NCI-H82 treated with DMSO at 0.1 percent for 48 hours (cell line): ENCODE measurements around the gene TMEM235.
"Not testable (repeated sequence)": the region's sequence is repeated elsewhere in the genome, so short reads cannot be mapped to it uniquely, and the experiment has no call there.

Experiments used
- DNase-seq: peaks from one replicate; lab custom pipeline; 2025; ENCODE audit not compliant: unreplicated experiment; lab: John Stamatoyannopoulos, UW

The TMEM235 gene

DNA sequence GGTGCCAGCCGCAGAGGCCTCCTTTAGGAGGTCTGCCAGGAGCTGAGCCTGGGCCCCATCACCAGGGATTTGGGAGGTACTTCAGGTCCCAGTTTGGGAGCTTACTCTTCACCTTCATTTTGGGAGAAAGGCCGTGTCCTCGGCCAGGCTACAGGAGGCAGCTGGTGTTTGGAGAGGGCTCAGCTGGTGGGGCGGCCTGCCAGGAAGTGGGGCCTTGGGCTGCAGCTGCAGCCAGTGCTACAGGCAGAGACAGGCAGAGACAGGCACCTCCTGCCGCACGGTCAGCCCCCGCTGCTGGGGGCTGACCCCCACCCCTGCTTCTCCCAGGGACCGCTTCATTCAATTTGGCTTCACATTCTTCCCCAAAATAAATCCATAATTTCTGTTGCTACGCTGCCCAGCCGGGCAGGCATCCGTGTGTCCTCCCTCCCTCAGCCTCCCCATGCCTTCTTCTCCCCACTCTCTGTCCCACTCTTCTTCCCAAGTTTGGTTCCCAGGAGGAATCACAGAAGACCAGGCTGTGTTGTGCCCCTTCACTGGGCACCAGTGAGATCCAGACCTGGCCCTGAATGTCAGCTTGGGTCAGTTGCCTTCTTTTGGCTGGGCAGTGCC, 6.1 kb downstream of the TMEM235 start:
- DNase-seq = no peak

DNA sequence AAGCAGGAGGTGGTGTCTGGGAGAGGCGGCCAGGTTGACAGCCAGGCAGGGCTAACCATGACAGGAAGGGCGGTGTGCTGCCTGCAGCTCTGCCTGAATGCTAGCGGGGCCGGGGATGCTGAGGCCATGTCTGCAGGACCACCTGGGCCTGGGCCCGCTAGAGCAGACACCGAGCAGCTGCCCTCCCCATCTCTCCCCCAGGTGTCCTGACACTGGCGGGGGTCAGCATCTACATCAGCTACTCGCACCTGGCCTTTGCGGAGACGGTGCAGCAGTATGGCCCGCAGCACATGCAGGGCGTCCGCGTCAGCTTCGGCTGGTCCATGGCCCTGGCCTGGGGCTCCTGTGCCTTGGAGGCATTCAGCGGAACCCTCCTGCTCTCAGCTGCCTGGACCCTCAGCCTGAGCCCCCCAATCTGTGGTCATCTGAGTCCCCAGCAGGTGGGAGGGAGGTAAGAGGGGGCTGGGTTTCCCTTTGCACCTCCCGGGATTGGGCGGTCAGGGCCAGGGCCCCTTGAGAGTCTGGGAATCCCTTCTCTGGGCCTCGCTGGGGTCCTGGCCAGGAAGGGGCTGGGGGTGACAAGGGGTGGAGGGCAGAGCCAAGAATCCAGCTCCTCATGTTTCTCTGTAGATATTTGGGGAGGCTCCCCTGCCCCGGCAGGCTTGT, 7.5 kb downstream of the TMEM235 start:
- DNase-seq = no peak

DNA sequence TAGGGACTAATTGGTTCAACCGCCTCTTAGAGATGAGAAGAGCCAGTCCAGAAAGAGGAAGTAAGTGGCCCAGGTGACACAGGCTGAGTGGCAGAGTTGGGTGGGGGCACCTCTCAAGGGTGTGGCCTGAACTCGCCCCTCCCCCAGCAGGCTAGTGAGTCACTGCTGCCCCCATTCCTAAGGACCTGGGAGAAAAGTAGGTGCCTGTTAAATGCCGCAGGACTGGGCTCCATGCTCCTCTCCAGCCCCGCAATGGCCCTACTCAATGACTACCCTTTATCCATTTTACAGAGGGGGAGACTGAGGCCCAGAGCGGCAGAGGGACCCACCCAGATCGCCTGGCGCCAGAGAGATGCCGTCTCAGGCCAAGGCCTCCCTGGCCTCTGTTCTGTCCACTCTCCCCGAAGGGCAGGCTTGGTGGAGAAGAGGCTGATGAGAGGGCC, 8.1 kb downstream of the TMEM235 start:
- no peak for DNase-seq

DNA sequence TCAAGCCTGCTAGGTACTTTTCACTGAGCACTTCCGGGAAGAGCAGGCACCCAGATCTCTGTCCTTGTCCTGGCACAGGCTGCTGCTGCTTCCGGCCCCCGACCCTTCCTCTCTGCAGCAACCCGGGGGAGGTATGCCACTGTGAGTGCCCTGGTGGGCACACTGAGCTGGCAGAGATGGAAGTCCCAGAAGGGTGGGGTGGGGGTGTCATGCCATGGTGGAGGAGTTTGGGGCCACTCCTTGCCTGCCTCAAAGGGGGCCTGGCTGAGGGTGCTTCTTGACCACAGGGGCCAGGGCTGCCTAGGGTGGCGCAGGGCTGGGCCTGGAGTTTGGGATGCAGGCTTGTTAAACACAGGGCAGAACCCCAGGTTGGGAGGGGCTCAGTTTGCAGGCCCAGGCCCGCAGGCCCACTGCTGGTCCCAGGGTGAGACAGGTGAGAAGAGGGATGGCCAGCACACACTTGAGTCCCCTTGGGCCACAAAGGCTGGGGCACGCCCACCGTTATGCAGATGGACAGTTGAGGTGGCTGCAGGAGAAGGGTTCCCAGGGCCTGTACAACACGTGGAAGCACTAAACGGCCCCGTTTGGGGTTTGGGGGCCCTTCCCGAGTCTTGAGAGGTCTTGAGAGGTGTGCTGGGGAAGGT, 8.7 kb downstream of the TMEM235 start:
- DNase-seq = no peak

DNA sequence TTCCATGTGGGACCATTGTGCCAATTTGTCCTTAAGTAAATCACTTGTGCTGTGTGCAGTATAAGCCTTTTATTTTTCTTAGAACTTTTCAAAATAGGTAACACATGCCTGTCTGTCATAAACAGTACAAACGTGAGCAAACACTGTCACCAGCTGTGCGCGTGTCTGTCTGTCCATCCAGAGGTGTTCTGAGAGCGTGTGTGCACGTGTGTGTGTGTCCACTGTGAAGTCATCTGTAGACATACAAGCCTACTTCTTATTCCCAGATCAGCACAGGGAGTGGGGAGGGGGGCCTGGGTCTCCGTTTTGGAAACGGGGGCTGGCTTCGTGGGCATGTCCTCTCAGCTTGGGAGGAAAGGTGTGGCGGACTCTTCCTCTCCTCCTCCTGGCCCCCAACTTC, 9.4 kb downstream of the TMEM235 start:
- DNase-seq = no peak

DNA sequence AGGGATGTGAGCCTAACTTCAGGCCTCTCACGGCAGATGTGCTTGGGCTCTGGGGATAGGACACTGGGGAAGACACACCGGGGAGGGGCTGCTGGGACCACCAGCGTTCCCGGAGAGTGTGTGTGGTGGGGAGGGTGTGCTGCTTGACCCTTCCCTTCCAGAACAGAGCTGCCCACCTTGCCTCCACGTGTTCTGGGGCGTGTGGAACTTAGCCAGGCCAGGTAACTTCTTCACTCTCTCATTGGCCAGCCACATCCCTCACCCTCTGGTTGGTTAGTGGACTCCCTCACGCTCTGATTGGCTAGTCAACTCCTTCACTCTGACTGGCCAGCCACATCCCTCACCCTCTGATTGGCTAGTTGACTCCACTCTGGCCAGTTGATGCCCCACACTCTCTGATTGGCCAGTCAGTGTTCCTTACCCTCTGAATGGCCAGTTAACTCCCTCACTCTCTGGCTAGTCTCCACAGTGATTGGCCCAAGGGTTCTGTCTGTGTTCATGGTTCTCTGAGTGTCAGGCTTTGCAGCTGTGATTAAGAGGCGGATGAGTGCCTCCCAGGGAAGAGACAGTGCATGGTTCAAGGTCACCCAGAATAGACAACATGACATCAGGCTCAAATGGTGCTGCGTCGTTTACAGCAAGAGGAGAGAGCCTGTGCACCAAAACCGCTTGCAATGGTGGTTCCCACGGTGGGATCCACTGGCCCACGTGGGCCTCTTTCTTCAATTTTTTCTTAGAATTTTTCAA, 10.0 kb downstream of the TMEM235 start:
- peak; percentile 29 for DNase-seq

DNA sequence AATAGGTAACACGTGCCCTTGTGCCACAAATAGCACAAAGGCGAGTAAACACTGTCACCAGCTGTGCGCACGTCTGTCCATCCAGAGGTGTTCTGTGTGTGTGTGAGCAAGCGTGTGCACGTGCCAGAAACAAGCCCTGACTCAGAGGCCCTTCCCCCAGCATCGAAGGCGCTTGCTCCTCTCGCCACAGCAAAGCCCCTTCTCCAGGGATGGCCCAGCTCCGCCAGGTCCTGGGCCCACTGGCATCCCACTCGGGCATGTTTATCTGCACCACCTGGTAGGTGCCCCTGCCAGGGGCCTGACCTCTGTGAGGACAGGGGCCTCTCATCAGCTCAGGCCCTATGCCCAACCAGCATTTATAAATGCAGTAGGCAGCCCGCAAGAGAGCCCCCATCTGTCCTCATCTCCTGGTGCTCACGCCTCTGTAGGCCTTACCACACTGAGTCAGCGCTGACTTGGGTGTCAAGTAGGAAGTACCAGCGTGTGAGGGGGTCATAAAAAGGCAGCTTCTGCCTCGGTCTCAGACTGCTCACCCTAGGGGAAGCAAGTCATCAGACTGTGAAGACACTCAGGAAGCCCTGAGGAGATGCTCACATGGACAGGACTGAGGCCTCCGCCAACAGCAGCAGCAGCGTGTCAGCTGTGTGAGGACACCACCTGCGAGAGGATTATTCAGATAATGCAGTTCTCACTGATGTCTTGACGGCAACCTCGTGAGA, 10.8 kb downstream of the TMEM235 start:
- no peak for DNase-seq

DNA sequence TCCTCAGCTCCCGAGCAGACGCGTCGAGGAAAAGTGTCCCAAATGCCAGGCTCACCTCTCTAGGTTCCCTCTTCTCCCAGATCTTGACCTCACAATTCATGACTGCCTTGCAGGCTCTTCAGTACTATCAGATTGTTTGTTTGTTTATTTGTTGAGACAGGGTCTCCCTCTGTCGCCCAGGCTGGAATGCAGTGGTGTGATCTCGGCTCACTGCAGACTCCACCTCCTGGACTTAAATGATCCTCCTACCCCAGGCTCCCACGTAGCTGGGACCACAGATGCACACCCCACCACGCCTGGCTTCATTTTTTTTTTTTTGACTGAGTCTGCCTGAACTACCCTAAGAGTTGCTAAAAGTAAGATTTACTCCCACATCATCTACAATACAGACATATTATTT, 15.9 kb downstream of the TMEM235 start:
- no peak for DNase-seq

DNA sequence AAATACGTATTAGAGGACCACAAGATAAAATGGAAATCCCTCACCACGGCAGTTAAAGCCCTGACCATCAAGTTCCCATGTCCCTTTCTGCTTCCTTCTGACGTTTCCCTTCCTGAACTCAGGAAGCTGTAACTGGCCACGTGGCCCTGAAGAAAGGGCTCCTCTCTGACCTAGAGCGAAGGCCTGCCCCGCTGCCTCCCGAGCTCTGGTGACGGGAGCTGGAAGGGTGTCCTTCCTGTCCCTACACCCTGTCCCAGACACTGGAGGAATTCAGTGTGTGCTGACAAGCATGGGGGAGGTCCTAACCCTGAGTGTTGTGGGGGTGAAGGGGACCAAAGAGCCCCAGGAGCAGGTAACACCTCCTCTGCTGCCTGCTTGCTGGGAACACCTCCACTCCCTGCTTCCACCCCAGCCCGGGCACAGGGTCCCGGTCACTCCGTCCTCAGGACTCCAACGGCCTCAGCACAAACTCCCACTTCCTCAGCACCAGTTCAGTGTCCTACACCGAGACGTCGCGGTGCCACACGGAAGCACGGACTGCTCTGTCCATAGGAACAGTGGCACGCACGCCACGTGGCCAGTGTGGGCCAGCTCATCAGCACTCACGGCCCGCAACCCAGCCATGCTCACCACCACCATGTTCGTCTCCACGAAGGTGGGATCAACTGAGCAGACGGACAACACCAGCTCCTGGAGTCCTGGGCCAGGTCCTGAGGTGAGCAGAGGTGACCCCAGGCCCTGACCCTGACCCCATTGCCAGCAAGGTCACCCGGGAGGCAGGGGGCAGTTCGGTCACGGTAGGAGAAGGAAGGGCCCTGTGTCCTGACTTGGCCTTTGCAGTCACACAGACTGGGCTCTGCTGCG, 16.9 kb downstream of the TMEM235 start:
- DNase-seq = no peak

DNA sequence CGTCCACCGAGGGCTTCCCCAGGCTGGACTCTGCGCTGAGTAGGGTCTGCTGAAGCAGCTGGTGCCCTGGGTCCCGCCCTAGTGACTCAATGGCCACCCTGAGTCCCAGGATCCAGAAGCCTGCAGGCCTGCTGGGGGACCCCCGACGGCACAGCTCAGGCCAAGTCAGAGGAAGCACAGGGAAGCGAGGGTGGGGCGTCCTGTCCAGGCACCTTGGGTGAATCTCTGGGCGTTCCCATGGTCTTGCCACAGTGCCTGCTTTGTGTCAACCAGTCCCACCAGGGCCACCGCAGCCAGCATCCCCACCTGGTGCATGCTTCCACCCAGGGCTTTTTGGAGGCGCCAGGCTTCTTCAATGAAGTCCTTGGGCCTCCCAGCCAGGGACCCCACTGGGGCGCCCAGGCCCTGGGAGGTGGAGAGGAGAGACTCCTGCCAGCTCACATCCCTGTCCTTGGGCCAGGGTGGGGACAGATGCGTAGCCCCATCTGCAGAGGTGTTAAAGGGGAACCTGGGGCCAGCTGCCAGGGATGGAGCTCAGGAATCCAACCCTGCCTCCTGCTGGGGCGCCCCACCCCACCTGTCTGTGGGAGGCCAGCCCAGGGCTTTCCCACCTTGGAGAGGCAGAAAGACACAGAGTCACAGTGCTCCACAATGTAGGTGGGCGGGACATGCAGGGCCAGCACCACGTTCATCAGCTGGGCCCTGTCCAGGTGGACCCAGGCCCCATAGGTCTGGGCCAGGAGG, 17.8 kb downstream of the TMEM235 start:
- no peak for DNase-seq

DNA sequence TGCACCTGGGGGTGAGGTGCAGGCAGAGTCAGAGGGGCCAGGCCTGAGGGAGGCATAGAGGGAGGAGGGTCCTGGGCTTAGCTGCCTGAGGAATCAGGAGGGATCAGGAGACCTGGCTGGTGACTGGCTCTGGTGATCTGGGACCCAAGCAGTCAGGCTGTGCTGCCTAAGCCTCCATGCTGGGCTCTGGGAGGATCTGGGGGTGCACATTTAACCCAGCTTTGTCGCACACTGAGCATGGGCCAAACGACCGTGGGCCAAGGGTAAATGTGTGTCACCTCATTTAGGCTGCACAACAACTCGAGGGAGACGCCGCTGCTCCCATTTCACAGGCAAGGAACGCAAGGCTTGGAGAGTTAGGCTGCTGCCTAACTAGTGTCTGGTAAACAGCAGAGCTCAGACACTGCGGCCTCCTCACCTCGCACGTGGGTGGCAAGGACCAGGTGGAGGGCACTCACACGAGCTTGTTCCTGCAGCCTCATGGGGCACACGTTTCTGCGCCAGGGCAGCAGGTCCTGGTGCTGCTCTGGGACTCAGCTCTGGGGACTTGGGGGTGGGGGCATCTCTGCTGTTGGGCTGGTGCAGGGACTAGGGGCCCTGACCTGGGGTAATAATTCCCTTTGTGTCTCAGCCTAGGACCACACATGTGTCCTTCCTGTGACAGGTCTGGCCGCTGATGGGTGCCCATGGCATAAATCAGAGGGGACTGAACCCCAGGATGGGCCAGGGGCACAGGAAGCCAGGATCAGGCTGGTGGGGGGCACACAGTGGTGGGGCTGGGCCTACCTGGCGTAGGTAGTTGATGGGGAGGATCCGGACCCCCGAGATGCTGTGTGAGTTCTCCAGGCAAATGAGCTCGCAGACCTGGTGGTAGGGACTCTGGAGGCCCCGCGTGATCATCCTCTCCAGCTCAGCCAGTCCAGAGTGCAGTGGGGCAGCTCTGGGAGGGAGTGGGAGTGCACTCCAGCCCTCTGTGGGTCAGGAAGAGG, 18.7 kb downstream of the TMEM235 start:
- no peak for DNase-seq

DNA sequence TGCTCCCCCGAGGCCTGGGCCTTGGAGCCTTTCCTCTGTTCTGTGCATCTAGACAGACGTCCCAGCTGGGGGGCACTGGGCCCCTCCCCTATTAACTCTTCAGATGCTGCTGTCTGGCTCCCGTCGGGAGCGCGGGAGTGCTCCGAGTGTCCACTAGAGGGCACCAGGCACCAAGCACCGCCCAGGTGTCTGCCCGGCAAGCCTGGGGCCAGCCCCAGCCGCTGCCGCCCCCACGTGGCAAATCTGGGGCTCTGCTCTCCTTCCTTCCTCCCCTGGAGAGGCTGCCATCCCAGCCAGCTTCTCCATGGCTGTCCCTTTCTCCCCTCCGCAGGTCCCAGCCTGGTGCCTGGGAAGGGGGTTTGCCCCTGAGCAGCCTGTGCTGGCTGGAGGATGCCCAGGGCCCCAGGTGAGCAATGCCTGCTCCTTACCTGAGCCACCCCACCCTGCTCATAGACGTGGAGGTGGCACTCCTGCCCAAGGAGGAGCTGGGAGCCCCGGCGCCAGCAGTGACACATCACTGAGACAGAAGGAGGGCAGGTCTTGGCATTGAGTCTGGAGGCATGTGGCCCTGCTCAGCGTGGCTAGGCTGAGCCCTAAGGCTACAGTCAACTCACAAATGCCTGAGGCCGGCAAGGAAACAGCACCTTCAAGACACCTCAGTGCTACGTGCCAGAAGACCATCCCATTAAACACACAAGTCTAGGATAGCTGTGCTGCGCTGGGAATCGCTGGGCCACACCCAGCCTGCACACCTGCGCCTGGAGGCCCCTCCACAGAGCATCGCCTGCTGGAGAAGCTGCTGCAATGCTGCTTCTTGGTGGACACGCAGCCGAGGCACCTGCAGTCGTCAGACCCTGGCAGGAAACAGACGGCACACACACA, 19.7 kb downstream of the TMEM235 start:
- DNase-seq = peak; percentile 68

DNA sequence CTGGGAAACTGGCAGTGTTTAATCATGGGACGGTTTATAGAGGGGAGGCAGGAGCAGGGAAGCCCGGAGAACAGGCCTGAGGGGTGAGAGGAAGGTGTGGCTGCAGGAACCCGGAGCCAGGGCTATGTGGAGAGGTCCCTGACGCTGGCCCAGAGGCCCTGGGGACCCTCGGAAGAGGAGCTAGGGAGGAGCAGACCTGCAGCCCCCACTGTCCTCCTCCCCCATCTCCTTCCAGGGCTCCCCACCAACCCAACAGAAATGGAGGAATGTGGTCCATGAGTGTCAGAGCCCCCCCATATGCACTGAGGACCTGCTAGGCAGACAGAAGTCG, 20.3 kb downstream of the TMEM235 start:
- DNase-seq = no peak

DNA sequence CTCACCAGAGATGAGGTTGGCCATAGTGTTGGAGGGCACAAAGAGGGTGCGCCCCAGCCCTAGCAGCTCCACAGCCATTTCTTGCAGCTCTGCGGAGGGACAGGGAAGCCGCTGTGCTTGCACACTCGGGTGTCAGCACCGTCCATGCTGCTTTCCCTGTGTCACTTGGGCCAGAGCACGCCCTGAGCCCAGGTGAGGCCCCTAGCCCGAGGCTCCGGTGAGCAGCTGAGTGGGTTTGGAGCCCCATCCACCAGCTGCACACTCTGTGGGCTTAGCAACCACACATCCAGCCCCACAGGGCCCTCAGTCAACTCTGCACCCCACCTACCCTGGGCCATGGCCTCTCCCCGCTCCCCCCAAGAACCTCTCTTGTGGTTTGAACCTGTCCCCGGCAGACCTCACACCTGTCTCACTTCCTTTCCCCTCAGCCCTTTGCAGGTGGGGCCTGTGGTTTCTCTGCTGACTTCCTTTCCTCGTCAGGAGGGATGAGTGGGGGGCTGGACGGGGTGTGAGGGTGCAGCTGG, 20.7 kb downstream of the TMEM235 start:
- DNase-seq = no peak

DNA sequence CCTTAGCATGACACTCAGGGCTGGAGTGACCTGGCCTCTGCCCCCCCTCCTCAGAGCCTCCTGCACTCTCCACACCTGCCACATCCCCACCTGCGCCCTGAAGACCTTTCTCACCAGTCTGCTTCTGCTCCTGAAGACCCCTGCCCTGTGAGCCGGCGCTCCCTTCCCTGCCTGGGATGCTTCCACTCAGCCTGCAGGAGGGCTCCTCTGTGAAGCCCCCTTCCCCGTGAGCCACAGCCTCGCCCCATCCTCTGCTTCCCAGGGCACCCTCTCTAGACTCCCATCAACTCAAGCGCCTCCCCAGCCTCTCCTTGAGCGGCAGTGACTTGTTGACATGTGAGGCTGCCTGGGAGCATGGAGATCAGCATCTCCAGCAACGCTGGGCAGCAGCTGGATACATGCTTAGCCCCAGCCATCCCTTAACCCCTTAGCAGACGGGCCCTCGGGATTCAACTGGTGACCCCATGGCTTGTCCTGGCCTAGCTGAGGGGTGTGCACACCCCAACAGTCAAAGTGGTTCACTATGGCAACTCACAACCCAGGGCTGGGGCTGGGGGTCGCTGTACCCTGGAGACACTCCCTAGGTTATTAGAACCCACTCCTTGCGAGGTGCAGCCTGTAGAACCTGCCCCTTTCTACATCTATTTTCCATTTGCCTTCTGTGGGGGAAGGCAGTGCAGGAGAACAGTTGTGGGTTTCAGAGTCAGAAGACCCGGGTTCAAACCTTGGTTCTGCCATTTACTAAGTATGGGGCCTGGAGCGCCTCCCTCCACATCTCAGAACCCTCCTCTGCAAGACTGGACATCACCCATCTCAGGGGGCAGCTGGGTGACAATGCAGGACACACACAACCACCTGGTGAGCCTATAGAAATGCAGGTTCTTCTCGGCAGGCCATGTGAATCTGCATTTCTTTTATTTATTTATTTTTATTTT, 21.5 kb downstream of the TMEM235 start:
- no peak for DNase-seq

DNA sequence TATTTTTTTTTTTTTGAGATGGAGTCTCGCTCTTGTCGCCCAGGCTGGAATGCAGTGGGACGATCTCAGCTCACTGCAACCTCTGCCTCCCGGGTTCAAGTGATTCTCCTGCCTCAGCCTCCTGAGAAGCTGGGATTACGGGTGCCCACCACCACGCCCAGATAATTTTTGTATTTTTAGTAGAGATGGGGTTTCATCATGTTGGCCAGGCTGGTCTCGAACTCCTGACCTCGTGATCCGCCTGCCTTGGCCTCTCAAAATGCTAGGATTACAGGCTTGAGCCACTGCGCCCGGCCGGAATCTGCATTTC, 22.2 kb downstream of the TMEM235 start:
- not testable (repeated sequence) for DNase-seq
